ENCODE results near the gene RBM47.

GRCh38 chr4:40378619-40379018 is 251.0 kb downstream of the RBM47 start:
- TF ChIP-seq GATA3 (IDR thresholded peaks at IDR 0.05; ENCODE audit: low read depth, low read length) (no peak), GATA2 (IDR thresholded peaks at IDR 0.05; ENCODE audit: low read depth, low read length) (no peak)

Measured in SH-SY5Y (cell line).